ENCODE measurements around the gene CASP8.
"Not testable (repeated sequence)": the region's sequence is repeated elsewhere in the genome, so short reads cannot be mapped to it uniquely, and the experiment has no call there.

Gene CASP8

GRCh38 chr2:201269764-201270163 is 9.4 kb downstream of the CASP8 start:
- DNase-seq (ENCODE audit: low read depth), result no peak

- no peak for DNase-seq (ENCODE audit: low read depth)
Measured at GRCh38 chr2:201270293-201271001, 10.1 kb downstream of the CASP8 start.

- no peak for DNase-seq (ENCODE audit: low read depth)
Measured at GRCh38 chr2:201271917-201272316, 11.6 kb downstream of the CASP8 start.

GRCh38 chr2:201273330-201273983 is 13.1 kb downstream of the CASP8 start:
- no peak for DNase-seq (ENCODE audit: low read depth)

GRCh38 chr2:201275069-201275468 is 14.7 kb downstream of the CASP8 start:
- DNase-seq (ENCODE audit: low read depth), result no peak

- DNase-seq (ENCODE audit: low read depth), result no peak
Measured at GRCh38 chr2:201275990-201276389, 15.7 kb downstream of the CASP8 start.

GRCh38 chr2:201276511-201276910 is 16.2 kb downstream of the CASP8 start:
- no peak for DNase-seq (ENCODE audit: low read depth)

- no peak for DNase-seq (ENCODE audit: low read depth)
Measured at GRCh38 chr2:201279079-201279478, 18.7 kb downstream of the CASP8 start.

GRCh38 chr2:201280191-201281040 is 20.1 kb downstream of the CASP8 start:
- no peak for DNase-seq (ENCODE audit: low read depth)

- no peak for DNase-seq (ENCODE audit: low read depth)
Measured at GRCh38 chr2:201285499-201285898, 25.2 kb downstream of the CASP8 start.

- DNase-seq (ENCODE audit: low read depth), result not testable (repeated sequence)
Measured at GRCh38 chr2:201290457-201291148, 30.3 kb downstream of the CASP8 start.

- no peak for DNase-seq (ENCODE audit: low read depth)
Measured at GRCh38 chr2:201298462-201299052, 38.2 kb downstream of the CASP8 start.

- DNase-seq (ENCODE audit: low read depth), result not testable (repeated sequence)
Measured at GRCh38 chr2:201299929-201300328, 39.6 kb downstream of the CASP8 start.

GRCh38 chr2:201307876-201308275 is 47.5 kb downstream of the CASP8 start:
- no peak for DNase-seq (ENCODE audit: low read depth)

GRCh38 chr2:201308914-201309313 is 48.6 kb downstream of the CASP8 start:
- no peak for DNase-seq (ENCODE audit: low read depth)

- no peak for DNase-seq (ENCODE audit: low read depth)
Measured at GRCh38 chr2:201313362-201313761, 53.0 kb downstream of the CASP8 start.

GRCh38 chr2:201319511-201319910 is 59.2 kb downstream of the CASP8 start:
- no peak for DNase-seq (ENCODE audit: low read depth)

- no peak for DNase-seq (ENCODE audit: low read depth)
Measured at GRCh38 chr2:201320257-201320656, 59.9 kb downstream of the CASP8 start.

- no peak for DNase-seq (ENCODE audit: low read depth)
Measured at GRCh38 chr2:201320701-201321100, 60.4 kb downstream of the CASP8 start.

- DNase-seq (ENCODE audit: low read depth), result no peak
Measured at GRCh38 chr2:201322772-201323171, 62.4 kb downstream of the CASP8 start.

- no peak for DNase-seq (ENCODE audit: low read depth)
Measured at GRCh38 chr2:201327678-201328077, 67.3 kb downstream of the CASP8 start.

GRCh38 chr2:201329409-201329808 is 69.1 kb downstream of the CASP8 start:
- no peak for DNase-seq (ENCODE audit: low read depth)
